Testis (tissue), 2 donors: ENCODE data around the gene HMGCS2.

Experiments
- POLR2A ChIP-seq: fragments of 450-650 bp; IDR thresholded peaks from one replicate; pipeline ENCODE4 v1.6.1; 2017; ENCODE audit warnings: antibody characterized with exemption, mild to moderate bottlenecking, moderate library complexity
- TF ChIP-seq, protein P1 (sequence below), 3 experiments: fragments of 450-650 bp in 2 of 3; fragments of 200-600 bp in 1 of 3; sonication (generic) in 1 of 3; IDR thresholded peaks; one replicate each; pipeline ENCODE4 v1.5.1; 2016 to 2019; ENCODE audit warnings: antibody characterized with exemption in 3 of 3, mild to moderate bottlenecking in 2 of 3, moderate library complexity in 1 of 3

GRCh38 chr1:119799599-119800177 lies 31.0 kb upstream of the HMGCS2 start:
- TF ChIP-seq, protein P1, sequence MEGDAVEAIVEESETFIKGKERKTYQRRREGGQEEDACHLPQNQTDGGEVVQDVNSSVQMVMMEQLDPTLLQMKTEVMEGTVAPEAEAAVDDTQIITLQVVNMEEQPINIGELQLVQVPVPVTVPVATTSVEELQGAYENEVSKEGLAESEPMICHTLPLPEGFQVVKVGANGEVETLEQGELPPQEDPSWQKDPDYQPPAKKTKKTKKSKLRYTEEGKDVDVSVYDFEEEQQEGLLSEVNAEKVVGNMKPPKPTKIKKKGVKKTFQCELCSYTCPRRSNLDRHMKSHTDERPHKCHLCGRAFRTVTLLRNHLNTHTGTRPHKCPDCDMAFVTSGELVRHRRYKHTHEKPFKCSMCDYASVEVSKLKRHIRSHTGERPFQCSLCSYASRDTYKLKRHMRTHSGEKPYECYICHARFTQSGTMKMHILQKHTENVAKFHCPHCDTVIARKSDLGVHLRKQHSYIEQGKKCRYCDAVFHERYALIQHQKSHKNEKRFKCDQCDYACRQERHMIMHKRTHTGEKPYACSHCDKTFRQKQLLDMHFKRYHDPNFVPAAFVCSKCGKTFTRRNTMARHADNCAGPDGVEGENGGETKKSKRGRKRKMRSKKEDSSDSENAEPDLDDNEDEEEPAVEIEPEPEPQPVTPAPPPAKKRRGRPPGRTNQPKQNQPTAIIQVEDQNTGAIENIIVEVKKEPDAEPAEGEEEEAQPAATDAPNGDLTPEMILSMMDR (IDR thresholded peaks at IDR 0.05), result no peak
- no peak for TF ChIP-seq POLR2A
